OCI-LY3 (cell line): Measurements from ENCODE around the gene GRID1.

ENCODE experiments used
- H2AFZ ChIP-seq: fragments of 200-600, 300-600 bp; shearing (Covaris generic); 2 replicates; pipeline ENCODE4 v1.6.0; 2014; ENCODE audit warnings: antibody characterized with exemption, low read depth, low read length
- H3K27ac ChIP-seq: fragments of 200-600, 300-600 bp; sonication (generic); 2 replicates; pipeline ENCODE4 v1.5.1; 2014; ENCODE audit warnings: mild to moderate bottlenecking, low read length, moderate library complexity, mixed read lengths
- H3K27me3 ChIP-seq: fragments of 200-600, 300-600 bp; sonication (generic); 2 replicates; pipeline ENCODE4 v1.6.1; 2014; ENCODE audit warnings: low read depth, low read length, mixed read lengths
- H3K36me3 ChIP-seq: fragments of 200-600, 300-600 bp; sonication (generic); replicated peaks from 2 replicates; pipeline ENCODE3; 2014; ENCODE audit warnings: low read depth, low read length, mixed read lengths
- H3K4me1 ChIP-seq: fragments of 300-600, 200-600 bp; sonication (generic); 2 replicates; pipeline ENCODE4 v1.6.1; 2014; ENCODE audit warnings: low read length, mixed read lengths
- H3K4me2 ChIP-seq: fragments of 200-600, 300-600 bp; sonication (generic); 2 replicates; pipeline ENCODE4 v1.6.1; 2014; ENCODE audit warnings: low read length, mixed read lengths
- H3K4me3 ChIP-seq: fragments of 300-600, 200-600 bp; sonication (generic); 2 replicates; pipeline ENCODE4 v1.5.1; 2014; ENCODE audit warnings: antibody characterized with exemption, mild to moderate bottlenecking, low read length, moderate library complexity
- H3K79me2 ChIP-seq: fragments of 300-600, 200-600 bp; shearing (Covaris generic); 2 replicates; pipeline ENCODE4 v1.6.1; 2014; ENCODE audit warnings: mild to moderate bottlenecking, low read length, mixed read lengths
- H3K9ac ChIP-seq: fragments of 300-600, 200-600 bp; shearing (Covaris generic); 2 replicates; pipeline ENCODE4 v1.6.0; 2014; ENCODE audit warnings: mild to moderate bottlenecking, low read length, moderate library complexity
- H3K9me3 ChIP-seq: fragments of 200-600, 300-600 bp; shearing (Covaris generic); 2 replicates; pipeline ENCODE4 v1.6.1; 2014; ENCODE audit warnings: low read length, mixed read lengths; ENCODE audit not compliant: insufficient read depth
- H4K20me1 ChIP-seq: fragments of 200-600, 300-600 bp; sonication (generic); 2 replicates; pipeline ENCODE4 v1.6.1; 2016; ENCODE audit warnings: low read length, mixed read lengths; ENCODE audit not compliant: insufficient read depth
- EZH2phosphoT487 ChIP-seq: fragments of 200-600 bp; shearing (Covaris generic); IDR thresholded peaks from 2 replicates; pipeline ENCODE4 v1.6.1; 2018; ENCODE audit warnings: antibody characterized with exemption, mixed run types, low read depth
- TF ChIP-seq, protein P1 (sequence below): fragments of 200-600, 300-600 bp; sonication (generic); IDR thresholded peaks from 2 replicates; pipeline ENCODE4 v1.5.1; 2014; ENCODE audit warnings: antibody characterized with exemption, low read length, low read depth

The GRID1 gene

DNA sequence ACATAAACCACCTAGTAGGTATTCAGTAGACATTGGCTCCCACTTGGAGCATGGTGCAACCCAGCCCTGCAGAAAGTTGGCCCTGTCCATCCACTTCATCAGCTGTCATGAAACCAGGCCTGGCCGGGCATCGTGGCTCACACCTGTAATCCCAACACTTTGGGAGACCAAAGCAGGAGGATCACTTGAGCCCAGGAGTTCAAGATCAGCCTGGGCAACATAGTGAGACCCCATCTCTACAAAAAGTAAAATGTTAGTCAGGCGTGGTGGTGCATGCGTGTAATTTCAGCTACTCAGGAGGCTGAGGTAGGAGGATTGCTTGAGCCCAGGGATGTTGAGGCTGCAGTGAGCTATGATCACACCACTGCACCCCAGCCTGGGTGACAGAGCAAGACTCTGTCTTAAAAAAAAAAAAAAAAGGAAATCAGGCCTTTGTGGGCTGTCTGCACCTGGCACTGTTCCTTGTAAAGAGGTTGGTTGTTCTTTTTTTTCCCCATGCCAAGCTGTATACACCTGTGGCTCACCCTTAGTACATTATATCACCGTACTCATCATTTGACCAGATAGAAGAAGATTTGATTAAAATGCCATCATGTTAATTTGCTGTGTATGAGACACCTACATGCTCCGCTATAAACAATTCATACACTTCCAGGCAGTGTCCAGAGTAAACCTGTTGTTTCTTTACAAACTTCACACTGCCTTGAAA lies 45.4 kb upstream of the GRID1 start:
- Histone ChIP-seq H3K9ac (no peak overlapping the region), H3K79me2 (no peaks in the 10 kb centered on the region), H3K4me2 (no peak overlapping the region), H3K9me3 (no peaks in the 10 kb centered on the region), H3K4me3 (no peak overlapping the region), H3K27ac (no peak overlapping the region), H3K4me1 (peaks cover 6% of the 10 kb centered on the region; the same call in 1 of the 2 replicates), H4K20me1 (no peaks in the 10 kb centered on the region), H3K27me3 (peaks cover 10% of the 10 kb centered on the region), H3K36me3 (no peaks in the 10 kb centered on the region), H2AFZ (no peak overlapping the region)
- no peak for TF ChIP-seq EZH2phosphoT487
- TF ChIP-seq, protein P1, sequence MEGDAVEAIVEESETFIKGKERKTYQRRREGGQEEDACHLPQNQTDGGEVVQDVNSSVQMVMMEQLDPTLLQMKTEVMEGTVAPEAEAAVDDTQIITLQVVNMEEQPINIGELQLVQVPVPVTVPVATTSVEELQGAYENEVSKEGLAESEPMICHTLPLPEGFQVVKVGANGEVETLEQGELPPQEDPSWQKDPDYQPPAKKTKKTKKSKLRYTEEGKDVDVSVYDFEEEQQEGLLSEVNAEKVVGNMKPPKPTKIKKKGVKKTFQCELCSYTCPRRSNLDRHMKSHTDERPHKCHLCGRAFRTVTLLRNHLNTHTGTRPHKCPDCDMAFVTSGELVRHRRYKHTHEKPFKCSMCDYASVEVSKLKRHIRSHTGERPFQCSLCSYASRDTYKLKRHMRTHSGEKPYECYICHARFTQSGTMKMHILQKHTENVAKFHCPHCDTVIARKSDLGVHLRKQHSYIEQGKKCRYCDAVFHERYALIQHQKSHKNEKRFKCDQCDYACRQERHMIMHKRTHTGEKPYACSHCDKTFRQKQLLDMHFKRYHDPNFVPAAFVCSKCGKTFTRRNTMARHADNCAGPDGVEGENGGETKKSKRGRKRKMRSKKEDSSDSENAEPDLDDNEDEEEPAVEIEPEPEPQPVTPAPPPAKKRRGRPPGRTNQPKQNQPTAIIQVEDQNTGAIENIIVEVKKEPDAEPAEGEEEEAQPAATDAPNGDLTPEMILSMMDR: no peak

DNA sequence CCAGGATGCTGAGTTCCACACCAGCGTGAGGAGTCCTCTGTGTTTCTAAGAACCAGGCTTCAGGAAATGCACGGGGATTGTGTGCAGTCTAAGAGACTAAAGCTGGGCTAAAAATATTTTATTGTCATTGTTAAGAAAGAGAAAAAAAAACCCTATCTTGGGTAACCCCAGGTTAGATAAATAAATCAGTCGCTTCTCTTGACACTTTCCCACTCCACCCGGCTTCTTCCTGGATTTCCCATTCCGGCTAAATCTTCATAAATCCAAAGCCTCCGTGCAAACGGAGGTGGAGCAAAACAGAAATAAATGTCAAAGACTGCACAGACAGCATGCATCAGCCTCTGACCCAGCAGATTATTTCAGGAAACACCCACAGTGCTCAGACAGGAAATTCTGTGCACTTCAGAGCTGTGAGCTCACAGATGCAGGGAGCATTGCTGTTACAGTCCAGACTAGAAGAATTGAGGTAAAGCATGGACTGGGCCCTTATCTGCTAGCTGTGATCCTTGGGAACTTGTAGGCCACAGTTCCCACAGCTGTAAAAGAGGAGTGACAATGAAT lies 44.8 kb upstream of the GRID1 start:
- H4K20me1 ChIP-seq: no peaks in the 10 kb centered on the region
- no peaks in the 10 kb centered on the region for H3K9me3 ChIP-seq
- H3K79me2 ChIP-seq: no peaks in the 10 kb centered on the region
- no peak overlapping the region for H3K4me2 ChIP-seq
- TF ChIP-seq, protein P1: no peak
- no peak for TF ChIP-seq EZH2phosphoT487
- peaks cover 6% of the 10 kb centered on the region; the same call in 1 of the 2 replicates for H3K4me1 ChIP-seq
- peaks cover 10% of the 10 kb centered on the region for H3K27me3 ChIP-seq
- H3K9ac ChIP-seq: no peak overlapping the region
- H3K36me3 ChIP-seq: no peaks in the 10 kb centered on the region
- no peak overlapping the region for H3K27ac ChIP-seq
- no peak overlapping the region for H3K4me3 ChIP-seq
- H2AFZ ChIP-seq: no peak overlapping the region

DNA sequence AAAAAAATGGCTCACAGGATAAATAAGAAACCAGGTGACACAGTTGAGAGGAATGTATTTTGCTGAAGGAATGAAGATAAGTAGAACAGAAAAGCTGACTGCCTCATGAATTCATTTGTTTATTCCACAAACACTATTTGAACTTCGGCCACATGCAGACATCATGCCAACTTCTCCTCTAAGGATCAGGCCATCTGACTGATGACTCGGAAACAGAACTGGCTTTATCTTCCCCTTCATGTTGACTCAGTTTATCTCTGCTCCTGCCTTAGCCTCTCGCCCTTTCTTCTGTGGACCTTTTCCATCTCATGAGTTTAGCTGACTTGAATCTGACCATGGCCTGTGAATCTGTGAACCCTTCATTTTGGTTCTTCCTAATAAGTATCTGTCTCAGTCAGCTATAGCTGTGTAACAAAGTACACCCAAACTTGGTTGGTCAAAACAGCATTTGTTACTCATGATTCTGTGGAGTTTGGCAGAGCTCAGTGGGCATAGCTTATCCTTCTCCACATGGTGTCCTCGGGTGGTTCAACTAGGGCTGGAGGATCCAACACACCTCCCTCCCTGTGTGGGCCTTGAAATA lies 44.0 kb upstream of the GRID1 start:
- Histone ChIP-seq H3K4me2 (no peak overlapping the region), H3K4me1 (peaks cover 6% of the 10 kb centered on the region; the same call in 1 of the 2 replicates), H3K79me2 (no peaks in the 10 kb centered on the region), H3K9ac (no peak overlapping the region), H3K9me3 (no peaks in the 10 kb centered on the region), H3K27me3 (peaks cover 7% of the 10 kb centered on the region), H3K27ac (no peak overlapping the region), H4K20me1 (no peaks in the 10 kb centered on the region), H2AFZ (no peak overlapping the region), H3K4me3 (no peak overlapping the region), H3K36me3 (no peaks in the 10 kb centered on the region)
- TF ChIP-seq EZH2phosphoT487: no peak
- TF ChIP-seq, protein P1: no peak

DNA sequence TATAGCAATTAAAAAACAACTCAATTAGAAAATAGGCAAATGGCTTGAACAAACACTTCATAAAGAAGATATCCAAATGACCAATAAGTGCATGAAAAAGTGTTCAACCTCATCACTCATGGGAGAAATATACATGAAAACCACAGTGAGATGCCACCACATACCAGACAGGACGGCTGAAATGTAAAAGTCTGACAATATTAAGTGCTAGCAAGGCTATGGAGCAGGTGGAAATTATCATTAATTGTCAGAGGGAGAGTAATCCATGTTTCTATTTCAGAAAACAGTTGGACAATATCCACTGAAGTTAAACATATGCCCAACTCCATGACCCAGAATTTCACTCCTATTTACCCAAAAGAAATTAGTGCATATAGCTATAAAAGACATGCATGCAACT lies 42.6 kb upstream of the GRID1 start:
- Histone ChIP-seq H3K9ac (no peak overlapping the region), H3K4me2 (no peak overlapping the region), H2AFZ (no peak overlapping the region), H4K20me1 (no peaks in the 10 kb centered on the region), H3K4me1 (peaks cover 6% of the 10 kb centered on the region; the same call in 1 of the 2 replicates), H3K27ac (no peak overlapping the region), H3K36me3 (no peaks in the 10 kb centered on the region), H3K27me3 (no peaks in the 10 kb centered on the region), H3K79me2 (no peaks in the 10 kb centered on the region), H3K4me3 (no peak overlapping the region), H3K9me3 (no peaks in the 10 kb centered on the region)
- TF ChIP-seq EZH2phosphoT487: no peak
- TF ChIP-seq, protein P1: no peak
